Right lobe of liver (tissue), 4 donors: Measurements from ENCODE around the gene PRIMPOL.
"Not testable (repeated sequence)": the region's sequence is repeated elsewhere in the genome, so short reads cannot be mapped to it uniquely, and the experiment has no call there.

Source experiments
- POLR2A ChIP-seq: fragments of 450-650 bp; IDR thresholded peaks from one replicate; pipeline ENCODE4 v1.6.1; 2017; ENCODE audit warnings: antibody characterized with exemption, mild to moderate bottlenecking
- TF ChIP-seq, protein P1 (sequence below), 4 donors: fragments of 200-600 bp in 3 of 4; fragments of 450-650 bp in 1 of 4; IDR thresholded peaks; one replicate each; pipeline versions ENCODE4 v1.5.1 to v1.8.0; 2016 to 2022; ENCODE audit warnings: antibody characterized with exemption in 4 of 4, mild to moderate bottlenecking in 2 of 4
- donor health status: DM: no; HTN: no; CAD: no.
- donor health status: DM: no; HTN: no; CAD: no.
- donor health status: DM: no; HTN: yes; CAD: no.

DNA sequence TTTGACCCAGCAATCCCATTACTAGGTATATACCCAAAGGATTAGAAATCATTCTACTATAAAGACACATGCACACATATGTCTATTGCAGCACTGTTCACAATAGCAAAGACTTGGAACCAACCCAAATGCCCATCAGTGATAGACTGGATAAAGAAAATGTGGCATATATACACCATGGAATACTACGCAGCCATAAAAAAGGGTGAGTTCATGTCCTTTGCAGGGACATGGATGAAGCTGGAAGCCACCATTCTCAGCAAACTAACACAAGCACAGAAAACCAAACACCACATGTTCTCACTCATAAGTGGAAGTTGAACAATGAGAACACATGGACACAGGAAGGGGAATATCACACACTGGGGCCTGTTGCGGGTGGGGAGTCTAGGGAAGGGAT, 42.1 kb upstream of the PRIMPOL start:
- TF ChIP-seq, protein P1, sequence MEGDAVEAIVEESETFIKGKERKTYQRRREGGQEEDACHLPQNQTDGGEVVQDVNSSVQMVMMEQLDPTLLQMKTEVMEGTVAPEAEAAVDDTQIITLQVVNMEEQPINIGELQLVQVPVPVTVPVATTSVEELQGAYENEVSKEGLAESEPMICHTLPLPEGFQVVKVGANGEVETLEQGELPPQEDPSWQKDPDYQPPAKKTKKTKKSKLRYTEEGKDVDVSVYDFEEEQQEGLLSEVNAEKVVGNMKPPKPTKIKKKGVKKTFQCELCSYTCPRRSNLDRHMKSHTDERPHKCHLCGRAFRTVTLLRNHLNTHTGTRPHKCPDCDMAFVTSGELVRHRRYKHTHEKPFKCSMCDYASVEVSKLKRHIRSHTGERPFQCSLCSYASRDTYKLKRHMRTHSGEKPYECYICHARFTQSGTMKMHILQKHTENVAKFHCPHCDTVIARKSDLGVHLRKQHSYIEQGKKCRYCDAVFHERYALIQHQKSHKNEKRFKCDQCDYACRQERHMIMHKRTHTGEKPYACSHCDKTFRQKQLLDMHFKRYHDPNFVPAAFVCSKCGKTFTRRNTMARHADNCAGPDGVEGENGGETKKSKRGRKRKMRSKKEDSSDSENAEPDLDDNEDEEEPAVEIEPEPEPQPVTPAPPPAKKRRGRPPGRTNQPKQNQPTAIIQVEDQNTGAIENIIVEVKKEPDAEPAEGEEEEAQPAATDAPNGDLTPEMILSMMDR (IDR thresholded peaks at IDR 0.05): not testable (repeated sequence)
- TF ChIP-seq POLR2A: not testable (repeated sequence)
